Small intestine (tissue), 7 donors: Measurements from ENCODE around the gene SEL1L2. TPM values are rescaled to one million over a fixed set of nuclear protein-coding genes. Genes with fewer than 3 reads are reported as not detected.
"Not testable (repeated sequence)": the region's sequence is repeated elsewhere in the genome, so short reads cannot be mapped to it uniquely, and the experiment has no call there.

Experiments
- DNase-seq, 2 donors: peaks; one replicate each; pipeline versions ENCODE4 v3.0.0 to v3.0.0-alpha.2; 2013
- FAIRE-seq: peaks from 2 replicates; lab custom pipeline; 2012; peaks lifted over from hg19 to GRCh38; lab: Jason Lieb, UNC
- H3K27ac ChIP-seq, 3 donors: one replicate each; pipeline ENCODE4 v1.5.1; 2013; ENCODE audit warnings: low read length in 2 of 3, mild to moderate bottlenecking in 2 of 3, control low read depth in 1 of 3, inconsistent platforms in 1 of 3, low read depth in 1 of 3, moderate library complexity in 1 of 3
- H3K27me3 ChIP-seq, 3 donors: one replicate each; pipeline ENCODE4 v1.6.1; 2013; ENCODE audit warnings: low read length in 3 of 3, inconsistent platforms in 1 of 3; ENCODE audit not compliant: control insufficient read depth in 3 of 3, insufficient read depth in 3 of 3
- H3K36me3 ChIP-seq, 3 donors: one replicate each; pipeline ENCODE4 v1.6.1; 2013; ENCODE audit warnings: low read length in 3 of 3, inconsistent platforms in 1 of 3, low read depth in 1 of 3, mild to moderate bottlenecking in 1 of 3, moderate library complexity in 1 of 3; ENCODE audit not compliant: control insufficient read depth in 3 of 3, insufficient read depth in 2 of 3
- H3K4me1 ChIP-seq, 3 donors: one replicate each; pipeline ENCODE4 v1.6.1; 2013; ENCODE audit warnings: low read length in 2 of 3, inconsistent platforms in 1 of 3, low read depth in 1 of 3, mild to moderate bottlenecking in 1 of 3, moderate library complexity in 1 of 3; ENCODE audit not compliant: control insufficient read depth in 3 of 3, insufficient read depth in 2 of 3
- H3K4me3 ChIP-seq, 3 donors: one replicate each; pipeline ENCODE4 v1.5.1; 2013; ENCODE audit warnings: low read length in 3 of 3, control low read depth in 1 of 3, inconsistent platforms in 1 of 3, low read depth in 1 of 3, mild to moderate bottlenecking in 1 of 3, moderate library complexity in 1 of 3
- H3K9me3 ChIP-seq, 2 donors: one replicate each; pipeline ENCODE4 v1.6.1; 2013; ENCODE audit warnings: low read depth in 1 of 2, low read length in 1 of 2; ENCODE audit not compliant: control insufficient read depth in 2 of 2, insufficient read depth in 1 of 2
- WGBS, 3 donors: extraction: QIAGEN DNeasy Blood & Tissue Kit; methylation state at CpG; one replicate each; pipeline ENCODE4 v1.1.7; 2013; 5-methylcytosine and 5-hydroxymethylcytosine counted together
- polyA plus RNA-seq, 4 donors: library from polyadenylated mRNA; stranded (reverse) in 3 of 4; unstranded in 1 of 4; fragments of 200-250 nt in 3 of 4; fragments of 120-200 nt in 1 of 4; gene quantifications; one replicate each; pipeline versions ENCODE4 v1.2.1 to v1.2.3, GENCODE V29; 2013
- donor health status: healthy with polysubstance abuse.
- donor health status: control.
- donor health status: control.
- donor health status: Bipolar disorder and iron deficiency.
- donor health status: healthy.

Gene SEL1L2
- polyA plus RNA-seq, 4 donors = not detected

DNA sequence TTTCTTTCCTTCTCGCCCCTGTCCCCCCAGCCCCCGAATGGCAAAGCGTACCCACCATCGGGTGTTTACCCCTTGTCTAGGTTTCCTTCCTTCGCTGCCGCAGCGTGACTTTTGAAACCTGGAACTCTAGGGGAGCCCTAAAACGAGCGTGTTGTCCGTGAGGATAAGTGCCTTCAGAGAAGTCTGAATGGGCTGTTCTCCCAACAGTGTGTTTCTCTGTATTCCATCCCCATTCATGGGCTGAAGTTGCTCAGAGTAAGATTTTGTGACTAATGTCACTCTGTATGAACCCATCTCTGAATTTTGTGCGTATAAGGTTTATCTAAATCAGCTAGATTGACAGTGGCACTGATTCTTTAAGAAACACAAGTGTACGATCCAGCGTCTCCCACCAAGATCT, 5.9 kb upstream of the SEL1L2 start:
- peak in 1 of 2 donors; percentile 28 for DNase-seq
- no peak overlapping the region for H3K27ac ChIP-seq
- peak overlapping the region; percentile 31 to 84 (median 64) for H3K4me3 ChIP-seq
- no peak for FAIRE-seq
- H3K36me3 ChIP-seq = no peaks in the 10 kb centered on the region
- no peaks in the 10 kb centered on the region for H3K27me3 ChIP-seq
- no peaks in the 10 kb centered on the region for H3K4me1 ChIP-seq
- peaks cover 0 to 4% of the 10 kb centered on the region in 2 donors for H3K9me3 ChIP-seq
- 3 to 9% (median 9%) methylated on average over 13 of the region's 13 CpGs for WGBS, 3 donors

DNA sequence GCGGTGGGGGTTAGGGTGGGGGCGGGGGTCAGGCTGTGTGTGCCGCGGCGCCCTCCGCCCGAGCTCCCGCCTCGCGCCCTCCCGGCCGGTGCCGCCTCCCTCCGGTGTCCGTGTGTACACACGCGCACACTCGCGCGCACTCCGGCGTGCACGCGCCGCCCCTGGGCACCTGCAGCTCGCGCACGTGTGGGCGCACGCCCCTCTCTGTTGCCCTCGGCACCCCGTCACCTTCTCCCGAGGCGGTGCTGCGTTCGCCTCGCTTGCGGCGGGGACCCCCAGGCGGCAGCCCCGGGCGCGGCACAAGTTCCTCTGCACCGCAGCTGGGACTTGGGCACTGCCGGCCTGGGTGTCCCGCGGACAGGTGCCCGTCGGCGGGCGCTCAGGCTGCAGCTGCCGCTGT, 5.4 kb upstream of the SEL1L2 start:
- Histone ChIP-seq H3K36me3 (no peaks in the 10 kb centered on the region), H3K4me3 (peak overlapping the region; percentile 31 to 84 (median 64)), H3K27me3 (no peaks in the 10 kb centered on the region), H3K9me3 (peaks cover 0 to 4% of the 10 kb centered on the region in 2 donors), H3K4me1 (no peaks in the 10 kb centered on the region), H3K27ac (peak overlapping the region in 2 of 3 donors; percentile 74 to 80)
- 3 to 6% (median 6%) methylated on average over 31 to 52 of the region's 52 CpGs for WGBS, 3 donors
- DNase-seq (peak; percentile 60 to 85), FAIRE-seq (no peak)

DNA sequence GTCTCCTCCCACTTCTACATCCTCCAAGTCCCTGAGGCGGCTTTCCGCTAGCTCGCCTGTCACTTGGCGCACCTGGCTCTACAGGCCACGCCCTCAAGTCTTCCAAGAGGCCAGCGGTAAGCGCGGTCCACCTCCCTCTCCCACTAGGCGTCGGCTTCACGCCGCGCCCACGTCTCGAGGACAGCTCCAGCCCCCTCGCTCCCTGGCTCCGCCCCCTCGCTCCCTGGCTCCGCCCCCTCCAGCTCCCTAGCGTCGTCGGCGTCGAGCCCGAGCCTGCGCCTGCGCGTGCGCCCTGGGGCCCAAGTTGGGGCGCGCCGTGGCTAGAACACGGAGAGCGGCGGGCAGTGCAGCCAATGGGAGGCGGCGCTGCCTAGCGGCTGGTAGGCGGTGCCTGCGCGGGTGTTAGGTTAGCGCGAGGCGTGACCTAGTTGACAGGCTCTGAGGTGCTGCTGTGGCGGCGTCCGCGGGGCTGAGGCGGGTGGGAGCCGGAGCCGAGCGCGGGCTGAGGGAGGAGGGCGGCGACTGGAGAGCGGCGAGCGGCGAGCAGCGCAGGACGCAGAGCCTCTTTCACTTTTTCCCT, 4.8 kb upstream of the SEL1L2 start, which contains the start of gene MACROD2:
MACROD2 (plus strand) TSS at position 431 of the 580 bp plus-strand sequence.
- Histone ChIP-seq H3K27me3 (no peaks in the 10 kb centered on the region), H3K4me3 (peak within 1 kb of the TSS; percentile 31 to 84 (median 64)), H3K27ac (peak within 1 kb of the TSS; percentile 28 to 80 (median 74)), H3K4me1 (no peaks in the 10 kb centered on the region), H3K9me3 (peaks cover 0 to 4% of the 10 kb centered on the region in 2 donors), H3K36me3 (no peaks in the 10 kb centered on the region)
- 1 to 8% (median 6%) methylated on average over 51 to 61 of the region's 61 CpGs for WGBS, 3 donors
- FAIRE-seq (no peak), DNase-seq (peak; percentile 98)

DNA sequence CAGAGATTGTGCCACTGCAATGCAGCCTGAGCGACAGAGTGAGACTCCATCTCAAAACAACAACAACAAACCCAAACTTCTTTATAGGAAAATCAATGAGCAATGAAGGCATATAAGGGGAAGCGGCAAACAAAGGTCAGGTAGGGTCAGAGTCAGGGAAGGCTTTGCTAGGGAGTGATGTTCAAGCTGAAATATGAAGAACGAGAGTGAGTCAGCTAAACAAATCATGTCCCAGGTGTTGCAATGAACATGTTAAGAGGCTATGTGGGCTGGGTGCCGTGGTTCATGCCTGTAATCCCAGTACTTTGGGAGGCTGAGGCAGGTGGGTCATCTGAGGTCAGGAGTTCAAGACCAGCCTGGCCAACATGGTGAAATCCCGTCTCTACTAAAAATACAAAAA, 1.5 kb upstream of the SEL1L2 start:
- not testable (repeated sequence) for H3K4me1 ChIP-seq, DNase-seq, H3K4me3 ChIP-seq, H3K27ac ChIP-seq, H3K9me3 ChIP-seq, H3K27me3 ChIP-seq, H3K36me3 ChIP-seq, FAIRE-seq
- 87 to 93% (median 93%) methylated on average over 5 of the region's 5 CpGs for whole genome bisulfite sequencing, 3 donors

DNA sequence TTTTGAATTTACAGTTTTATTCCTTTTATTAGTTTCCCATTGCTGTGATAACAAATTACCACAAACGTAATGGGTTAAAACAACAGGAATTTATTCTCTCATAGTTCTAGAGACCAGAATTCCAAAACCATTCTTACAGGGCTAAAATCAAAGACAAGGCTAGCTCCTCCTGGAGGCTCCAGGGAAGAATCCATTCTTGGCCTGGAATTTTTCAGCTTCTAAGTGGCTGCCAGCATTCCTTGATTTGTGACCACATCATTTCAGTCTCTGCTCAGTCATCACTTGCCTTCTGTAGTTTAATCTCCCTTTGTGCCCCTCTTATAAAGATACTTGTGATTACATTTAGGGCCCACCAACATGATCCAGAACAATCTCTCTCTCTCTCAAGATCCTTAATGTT, 897 bp upstream of the SEL1L2 start:
- 68 to 82% (median 72%) methylated on average over 1 of the region's 1 CpG for WGBS, 3 donors
- DNase-seq (no peak), FAIRE-seq (no peak)
- H3K4me1 ChIP-seq = no peaks in the 10 kb centered on the region
- H3K36me3 ChIP-seq = no peaks in the 10 kb centered on the region
- no peak overlapping the region for H3K4me3 ChIP-seq
- no peaks in the 10 kb centered on the region for H3K27me3 ChIP-seq
- H3K27ac ChIP-seq = no peak overlapping the region
- peaks cover 0 to 4% of the 10 kb centered on the region in 2 donors for H3K9me3 ChIP-seq

DNA sequence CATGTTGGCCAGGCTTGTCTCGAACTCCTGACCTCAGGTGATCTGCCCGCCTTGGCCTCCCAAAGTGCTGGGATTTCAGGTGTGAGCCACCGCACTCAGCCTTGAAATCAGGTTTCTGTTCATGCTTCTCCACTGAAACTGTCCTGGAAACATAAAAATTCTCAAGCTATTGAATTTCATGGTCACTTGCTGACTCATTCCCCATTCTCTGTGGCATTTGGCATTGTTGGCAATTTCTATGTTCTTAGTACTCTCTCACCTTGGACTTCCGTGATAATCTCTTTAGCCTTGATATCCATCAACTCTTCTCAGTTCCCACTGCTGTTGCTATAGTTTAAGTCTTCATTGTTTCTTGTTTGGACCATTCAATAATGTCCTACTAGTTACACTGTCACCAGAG, 6.2 kb downstream of the SEL1L2 start:
- 69 to 78% (median 73%) methylated on average over 4 of the region's 4 CpGs for WGBS, 3 donors
- no peak for FAIRE-seq

DNA sequence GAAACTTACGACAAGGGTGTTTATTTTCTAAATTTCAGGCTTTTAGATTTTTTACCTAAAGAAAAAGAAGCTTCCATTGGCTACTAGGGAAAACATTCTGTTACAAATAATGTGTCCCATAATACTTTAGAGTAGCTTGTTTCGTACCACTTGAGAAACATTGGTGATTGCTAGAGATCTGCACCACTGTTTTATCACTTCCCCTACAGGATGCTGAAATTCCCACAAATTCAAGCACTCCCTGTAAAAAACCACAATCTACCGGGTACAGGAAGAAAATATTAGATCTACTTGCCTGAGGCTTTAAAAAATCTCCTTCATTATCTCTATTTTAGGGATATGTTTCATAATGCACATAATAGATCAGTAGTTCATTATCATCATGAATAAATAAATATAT, 29.9 kb downstream of the SEL1L2 start:
- H3K4me3 ChIP-seq = no peak overlapping the region
- H3K36me3 ChIP-seq = no peaks in the 10 kb centered on the region
- WGBS, 3 donors = 63 to 84% (median 68%) methylated on average over 3 of the region's 3 CpGs
- H3K9me3 ChIP-seq = no peaks in the 10 kb centered on the region
- FAIRE-seq (no peak), DNase-seq (no peak)
- H3K27me3 ChIP-seq = no peaks in the 10 kb centered on the region
- H3K27ac ChIP-seq = no peak overlapping the region
- no peaks in the 10 kb centered on the region for H3K4me1 ChIP-seq

More for the DNA sequence above, 6.2 kb downstream of the SEL1L2 start:
- no peak for DNase-seq
- Histone ChIP-seq H3K27me3 (no peaks in the 10 kb centered on the region), H3K4me3 (no peak overlapping the region), H3K36me3 (no peaks in the 10 kb centered on the region), H3K4me1 (no peaks in the 10 kb centered on the region), H3K9me3 (no peaks in the 10 kb centered on the region), H3K27ac (no peak overlapping the region)

DNA sequence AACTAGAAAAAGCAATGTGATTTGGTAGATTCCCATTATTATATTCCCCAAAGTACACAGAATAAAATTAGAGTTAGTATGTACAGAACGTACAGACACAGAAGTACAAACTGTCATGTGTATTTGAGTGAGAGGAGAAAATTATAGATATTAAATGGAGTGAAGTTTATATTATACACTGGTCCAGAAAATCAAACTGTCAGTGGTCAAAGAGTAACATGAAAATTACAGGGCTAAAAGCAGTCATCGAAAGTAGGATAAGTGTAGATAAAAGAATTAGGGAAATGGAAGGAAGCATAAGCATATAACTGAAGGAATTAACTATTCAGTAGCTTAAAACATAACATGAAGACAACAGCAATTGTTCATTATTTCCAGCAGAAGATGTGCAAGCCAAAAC, 30.3 kb downstream of the SEL1L2 start:
- Histone ChIP-seq H3K9me3 (no peaks in the 10 kb centered on the region), H3K4me1 (no peaks in the 10 kb centered on the region), H3K4me3 (no peak overlapping the region), H3K27ac (no peak overlapping the region), H3K27me3 (no peaks in the 10 kb centered on the region), H3K36me3 (no peaks in the 10 kb centered on the region)
- 72 to 73% (median 72%) methylated on average over 2 of the region's 2 CpGs for WGBS, 3 donors
- DNase-seq = no peak
- no peak for FAIRE-seq

DNA sequence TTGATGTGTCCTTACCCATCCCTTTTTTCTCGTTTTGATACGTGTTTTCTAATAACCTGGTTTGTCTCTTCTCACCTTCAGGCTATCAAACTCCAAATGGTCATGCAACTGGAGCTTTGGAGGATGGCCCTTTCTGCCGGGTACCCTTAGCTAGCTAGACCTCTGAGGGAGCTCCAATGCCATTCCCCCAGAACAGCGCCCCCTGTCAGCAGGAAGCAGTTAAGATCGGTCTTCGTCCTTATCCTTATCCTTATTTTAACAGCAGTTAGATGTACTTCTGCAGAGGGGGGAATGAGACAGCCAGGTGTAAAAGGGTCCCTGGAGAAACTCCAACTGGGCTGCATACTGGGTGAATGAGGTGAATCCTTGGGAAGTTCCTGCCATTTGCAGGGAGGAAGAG, 37.2 kb downstream of the SEL1L2 start:
- WGBS, 3 donors = 65 to 74% (median 71%) methylated on average over 6 of the region's 6 CpGs
- no peak for FAIRE-seq
- Histone ChIP-seq H3K4me1 (no peaks in the 10 kb centered on the region), H3K36me3 (no peaks in the 10 kb centered on the region), H3K27me3 (no peaks in the 10 kb centered on the region), H3K27ac (no peak overlapping the region), H3K9me3 (peaks cover 0 to 4% of the 10 kb centered on the region in 2 donors), H3K4me3 (no peak overlapping the region)
- DNase-seq = no peak
